ENCODE results near the gene CYGB. TPM values are rescaled to one million over a fixed set of nuclear protein-coding genes. Genes with fewer than 3 reads are reported as not detected.

CYGB gene
- total and polyA plus RNA-seq, 9 of the 15 experiments (the other 6 are each of a cell fraction or from before 2014, with no cell fraction given) = 0.08 to 0.95 (median 0.18) TPM; not detected in 5

- DNase-seq (ENCODE audit: extremely low read depth in 1 of 4, low spot score in 3 of 4) = no peak
- no peaks in the 10 kb centered on the region for H4K20me1 ChIP-seq (replicated peaks; ENCODE audit: control insufficient read depth, insufficient read depth, low read length)
- in situ Hi-C loops (cut with MboI) (no loop called here), intact Hi-C loops (cut with micrococcal nuclease) (loop anchor here (5.0 kb wide), 1 partner anchor 37 kb away; no protein-coding TSS in a partner anchor)
- no peak overlapping the region for H3K4me3 ChIP-seq
- H3K9me1 ChIP-seq (ENCODE audit: control insufficient read depth, insufficient read depth, low read length) = no peaks in the 10 kb centered on the region
- no peaks in the 10 kb centered on the region for H3K79me2 ChIP-seq (ENCODE audit: control insufficient read depth, insufficient read depth, low read length)
- peaks cover 11 to 54% of the 10 kb centered on the region in 2 experiments; a peak in 4 of 5 replicates for H3K4me1 ChIP-seq (replicated peaks in 1 of 2; ENCODE audit: control insufficient read depth in 2 of 2, insufficient read depth in 2 of 2, low read length in 2 of 2)
- ChIA-PET CTCF (ENCODE audit: low intra/inter-chr PET ratio) (interaction anchor here (0.6 to 0.7 kb wide), 2 partner anchors 40 to 78 kb away, joined by 3 read pairs; no protein-coding TSS in a partner anchor), POLR2A (interaction anchor here (0.6 to 2.5 kb wide), 6 partner anchors 8 to 181 kb away, joined by 3 to 12 read pairs (median 4); partner anchors contain the start of genes JMJD6 and METTL23)
- no peaks in the 10 kb centered on the region for H3K27me3 ChIP-seq (ENCODE audit: control insufficient read depth in 2 of 2, insufficient read depth in 2 of 2, low read length in 2 of 2)
- no peak for FAIRE-seq
- H2AFZ ChIP-seq (ENCODE audit: low read depth, low read length) = no peak overlapping the region
- TF ChIP-seq ZNF592 (IDR thresholded peaks at IDR 0.05) (no peak), TCF15 (CRISPR knock-in tag; IDR thresholded peaks at IDR 0.05) (no peak), EGR1 (conservative IDR thresholded peaks at IDR 0.05) (no peak), DNMT1 (IDR thresholded peaks at IDR 0.05) (no peak), POLR3A (IDR thresholded peaks at IDR 0.05; ENCODE audit: borderline replicate concordance, extremely low read depth, insufficient read depth, insufficient read length) (no peak), ARHGAP35 (IDR thresholded peaks at IDR 0.05; ENCODE audit: partially characterized antibody) (no peak), BRCA1 (IDR thresholded peaks at IDR 0.05) (no peak), BRCA1 (CRISPR knock-in tag; IDR thresholded peaks at IDR 0.05) (no peak), KAT8 (IDR thresholded peaks at IDR 0.05; ENCODE audit: low read depth) (no peak), SMAD2 (IDR thresholded peaks at IDR 0.05; ENCODE audit: low read depth, low read length) (no peak), ZNF586 (CRISPR knock-in tag; conservative IDR thresholded peaks at IDR 0.05) (no peak), RBM14 (IDR thresholded peaks at IDR 0.05; ENCODE audit: borderline replicate concordance, insufficient read depth, low read depth, low read length) (no peak), ZMIZ1 (IDR thresholded peaks at IDR 0.05; ENCODE audit: low read depth in 2 of 2, low read length in 2 of 2) (no peak), ZNF282 (CRISPR knock-in tag; IDR thresholded peaks at IDR 0.05) (no peak)
- ATAC-seq = no peak
- no TSS peak for BruUV-seq (replicated peaks)
- 64% methylated on average over 21 of the region's 24 CpGs for WGBS (ENCODE audit: insufficient coverage, low coverage, missing lambda C conversion rate)
- H3K27ac ChIP-seq (ENCODE audit: extremely low read depth, low read depth, low read length) = no peak overlapping the region
- H3K9ac ChIP-seq (ENCODE audit: insufficient read depth in 1 of 2, low read depth in 2 of 2, low read length in 2 of 2) = peak overlapping the region in 1 of 2 experiments; percentile 81; a peak in 2 of 4 replicates
- H3K4me2 ChIP-seq (ENCODE audit: insufficient read depth, low read length) = no peak overlapping the region
- H3K36me3 ChIP-seq (ENCODE audit: control insufficient read depth, insufficient read depth, low read length) = no peaks in the 10 kb centered on the region
- H3K9me3 ChIP-seq (replicated peaks; ENCODE audit: control insufficient read depth, insufficient read depth, low read depth, low read length) = no peaks in the 10 kb centered on the region
Measured at GRCh38 chr17:76544546-76545365, 7.2 kb upstream of the CYGB start.

Measured in K562 (cell line).